A673 (cell line): ENCODE data around the gene PPP1R37.

Experiments
- EZH2 ChIP-seq: fragments of 200-600 bp; sonication (generic); IDR thresholded peaks from 2 replicates; pipeline ENCODE4 v1.6.1; 2017; ENCODE audit warnings: borderline replicate concordance, low read depth, mild to moderate bottlenecking, mixed read lengths, antibody characterized with exemption, low read length; ENCODE audit not compliant: poor library complexity, severe bottlenecking
- TF ChIP-seq, protein P1 (sequence below): fragments of 300-800, 200-600 bp; sonication (generic); conservative IDR thresholded peaks from 2 replicates; pipeline ENCODE4 v1.5.1; 2017; ENCODE audit warnings: low read depth, mild to moderate bottlenecking, antibody characterized with exemption, low read length, moderate library complexity, mixed read lengths

DNA sequence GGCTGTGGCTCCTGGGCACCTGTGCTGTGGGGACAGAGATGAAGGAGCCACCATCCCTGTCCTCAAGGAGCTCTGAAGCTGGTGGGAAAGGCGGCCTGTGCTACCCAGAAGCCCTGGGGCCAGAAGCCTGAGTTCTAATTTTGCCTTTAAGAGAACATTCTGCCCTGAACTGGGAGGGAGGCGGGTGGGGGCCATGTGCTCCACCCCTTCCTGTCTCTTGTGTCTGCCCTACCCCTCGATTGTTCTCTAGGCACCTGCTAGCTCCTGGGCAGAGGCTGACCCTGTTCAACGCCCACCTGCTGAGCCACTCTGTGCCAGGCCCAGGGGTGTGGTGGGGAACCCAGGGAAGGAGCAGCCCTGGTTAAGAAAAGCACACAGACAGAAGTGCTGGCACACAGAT is 79.2 kb downstream of the PPP1R37 start:
- TF ChIP-seq, protein P1, sequence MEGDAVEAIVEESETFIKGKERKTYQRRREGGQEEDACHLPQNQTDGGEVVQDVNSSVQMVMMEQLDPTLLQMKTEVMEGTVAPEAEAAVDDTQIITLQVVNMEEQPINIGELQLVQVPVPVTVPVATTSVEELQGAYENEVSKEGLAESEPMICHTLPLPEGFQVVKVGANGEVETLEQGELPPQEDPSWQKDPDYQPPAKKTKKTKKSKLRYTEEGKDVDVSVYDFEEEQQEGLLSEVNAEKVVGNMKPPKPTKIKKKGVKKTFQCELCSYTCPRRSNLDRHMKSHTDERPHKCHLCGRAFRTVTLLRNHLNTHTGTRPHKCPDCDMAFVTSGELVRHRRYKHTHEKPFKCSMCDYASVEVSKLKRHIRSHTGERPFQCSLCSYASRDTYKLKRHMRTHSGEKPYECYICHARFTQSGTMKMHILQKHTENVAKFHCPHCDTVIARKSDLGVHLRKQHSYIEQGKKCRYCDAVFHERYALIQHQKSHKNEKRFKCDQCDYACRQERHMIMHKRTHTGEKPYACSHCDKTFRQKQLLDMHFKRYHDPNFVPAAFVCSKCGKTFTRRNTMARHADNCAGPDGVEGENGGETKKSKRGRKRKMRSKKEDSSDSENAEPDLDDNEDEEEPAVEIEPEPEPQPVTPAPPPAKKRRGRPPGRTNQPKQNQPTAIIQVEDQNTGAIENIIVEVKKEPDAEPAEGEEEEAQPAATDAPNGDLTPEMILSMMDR = no peak
- no peak for TF ChIP-seq EZH2
